Measurements from ENCODE around the gene FAM219A.
A peak's percentile ranks its signal among the peaks of the same experiment; 100 is the strongest.
"Not testable (repeated sequence)": the region's sequence is repeated elsewhere in the genome, so short reads cannot be mapped to it uniquely, and the experiment has no call there.

FAM219A gene

GRCh38 chr9:34376596-34377403 is 81.6 kb downstream of the FAM219A start, which contains the start of gene MYORG:
Gene MYORG, minus strand, starts transcription at chr9:34376898. Its CDS starts 3,955 bp downstream, at chr9:34372943.
- peak; percentile 99 for DNase-seq (ENCODE audit: low spot score)

- peak; percentile 69 for DNase-seq (ENCODE audit: low spot score)
Measured at GRCh38 chr9:34375901-34376595, 82.3 kb downstream of the FAM219A start.

GRCh38 chr9:34374905-34375552 is 83.3 kb downstream of the FAM219A start:
- no peak for DNase-seq (ENCODE audit: low spot score)

GRCh38 chr9:34374339-34374738 is 84.0 kb downstream of the FAM219A start:
- DNase-seq (ENCODE audit: low spot score): no peak

GRCh38 chr9:34373749-34374148 is 84.6 kb downstream of the FAM219A start:
- DNase-seq (ENCODE audit: low spot score): no peak

- no peak for DNase-seq (ENCODE audit: low spot score)
Measured at GRCh38 chr9:34372467-34373011, 85.8 kb downstream of the FAM219A start.

- DNase-seq (ENCODE audit: low spot score): no peak
Measured at GRCh38 chr9:34371886-34372466, 86.4 kb downstream of the FAM219A start.

- no peak for DNase-seq (ENCODE audit: low spot score)
Measured at GRCh38 chr9:34370970-34371880, 87.1 kb downstream of the FAM219A start.

GRCh38 chr9:34370335-34370969 is 87.9 kb downstream of the FAM219A start:
- DNase-seq (ENCODE audit: low spot score): no peak

GRCh38 chr9:34369636-34370035 is 88.7 kb downstream of the FAM219A start:
- DNase-seq (ENCODE audit: low spot score): no peak

GRCh38 chr9:34368796-34369195 is 89.6 kb downstream of the FAM219A start:
- DNase-seq (ENCODE audit: low spot score): not testable (repeated sequence)

- DNase-seq (ENCODE audit: low spot score): not testable (repeated sequence)
Measured at GRCh38 chr9:34367751-34368410, 90.5 kb downstream of the FAM219A start.

- no peak for DNase-seq (ENCODE audit: low spot score)
Measured at GRCh38 chr9:34366365-34366764, 92.0 kb downstream of the FAM219A start.

GRCh38 chr9:34365282-34365681 is 93.1 kb downstream of the FAM219A start:
- DNase-seq (ENCODE audit: low spot score): no peak

GRCh38 chr9:34363619-34364351 is 94.6 kb downstream of the FAM219A start:
- no peak for DNase-seq (ENCODE audit: low spot score)

- no peak for DNase-seq (ENCODE audit: low spot score)
Measured at GRCh38 chr9:34362614-34363214, 95.7 kb downstream of the FAM219A start.

GRCh38 chr9:34352957-34353356 is 105.4 kb downstream of the FAM219A start:
- DNase-seq (ENCODE audit: low spot score): not testable (repeated sequence)

- not testable (repeated sequence) for DNase-seq (ENCODE audit: low spot score)
Measured at GRCh38 chr9:34352122-34352652, 106.2 kb downstream of the FAM219A start.

Data from NAMALWA (cell line).